Smooth muscle cell (in vitro differentiated cells): ENCODE measurements around the gene MSANTD1. TPM values are rescaled to one million over a fixed set of nuclear protein-coding genes. Genes with fewer than 3 reads are reported as not detected.

Source experiments
- DNase-seq: peaks from one replicate; lab custom pipeline; 2025; ENCODE audit not compliant: unreplicated experiment; lab: John Stamatoyannopoulos, UW
- H2AFZ ChIP-seq: fragments of 200-600 bp; sonication (generic); 2 replicates; pipeline ENCODE4 v1.6.0; 2016; ENCODE audit warnings: antibody characterized with exemption, low read depth, mild to moderate bottlenecking
- H3F3A ChIP-seq: fragments of 200-600 bp; sonication (generic); 2 replicates; pipeline ENCODE4 v1.6.0; 2017; ENCODE audit warnings: antibody characterized with exemption, low read depth
- H3K27ac ChIP-seq: fragments of 200-600 bp; sonication (generic); 2 replicates; pipeline ENCODE4 v1.5.1; 2016; ENCODE audit warnings: low read depth, mild to moderate bottlenecking
- H3K27me3 ChIP-seq: fragments of 200-600 bp; sonication (generic); 2 replicates; pipeline ENCODE4 v1.6.1; 2016; ENCODE audit warnings: low read depth, mild to moderate bottlenecking
- H3K36me3 ChIP-seq: fragments of 200-600 bp; sonication (generic); 2 replicates; pipeline ENCODE4 v1.5.1; 2016; ENCODE audit warnings: low read depth
- H3K4me1 ChIP-seq: fragments of 200-600 bp; sonication (generic); 2 replicates; pipeline ENCODE4 v1.5.1; 2016; ENCODE audit warnings: low read depth
- H3K4me2 ChIP-seq: fragments of 200-600 bp; sonication (generic); 2 replicates; pipeline ENCODE4 v1.6.0; 2016; ENCODE audit warnings: mild to moderate bottlenecking
- H3K4me3 ChIP-seq: fragments of 200-600 bp; sonication (generic); 2 replicates; pipeline ENCODE4 v1.5.1; 2016; ENCODE audit warnings: mild to moderate bottlenecking
- H3K79me2 ChIP-seq: fragments of 200-600 bp; sonication (generic); 2 replicates; pipeline ENCODE4 v1.6.0; 2016; ENCODE audit warnings: low read depth, mild to moderate bottlenecking
- H3K9ac ChIP-seq: fragments of 200-600 bp; sonication (generic); 2 replicates; pipeline ENCODE4 v1.6.0; 2016; ENCODE audit warnings: low read depth
- H3K9me3 ChIP-seq: fragments of 200-600 bp; sonication (generic); replicated peaks from 2 replicates; pipeline ENCODE4 v1.5.1; 2016; ENCODE audit warnings: low read depth
- H4K20me1 ChIP-seq: fragments of 200-600 bp; sonication (generic); 2 replicates; pipeline ENCODE4 v1.6.0; 2016; ENCODE audit warnings: low read depth
- WGBS: methylation state at CpG from one replicate; pipeline ENCODE4 v1.1.7; 2016; ENCODE audit warnings: low lambda C conversion rate; 5-methylcytosine and 5-hydroxymethylcytosine counted together
- polyA plus RNA-seq: library from polyadenylated mRNA; unstranded; fragments of >200 nt; fragmentation: Nextera tagmentation; extraction: Ambion mirVana; gene quantifications from 2 replicates; pipeline ENCODE4 v1.2.1, GENCODE V29; 2016
- total RNA-seq: library from RNA; depleted of rRNA; stranded (reverse); fragments of >200 nt; gene quantifications from 2 replicates; pipeline ENCODE4 v1.2.3, GENCODE V29; 2014
- TF ChIP-seq, protein P1 (sequence below): fragments of 200-600 bp; sonication (generic); IDR thresholded peaks from 2 replicates; pipeline ENCODE4 v1.5.1; 2017; ENCODE audit warnings: borderline replicate concordance, mild to moderate bottlenecking, antibody characterized with exemption; ENCODE audit not compliant: insufficient read depth, poor library complexity, severe bottlenecking

MSANTD1 gene
- total and polyA plus RNA-seq, 2 experiments from 2014 or later, result 0.30 to 1.4 TPM

GRCh38 chr4:3234171-3235029, 14.6 kb upstream of the MSANTD1 start:
- WGBS, result 93% methylated on average over 23 of the region's 23 CpGs
- Histone ChIP-seq H3K4me1 (no peaks in the 10 kb centered on the region), H3K4me3 (no peak overlapping the region), H3K9ac (no peak overlapping the region), H2AFZ (no peak overlapping the region), H3F3A (no peaks in the 10 kb centered on the region), H3K4me2 (no peak overlapping the region), H3K79me2 (no peaks in the 10 kb centered on the region), H3K36me3 (no peaks in the 10 kb centered on the region), H4K20me1 (no peaks in the 10 kb centered on the region), H3K27me3 (no peaks in the 10 kb centered on the region), H3K9me3 (no peaks in the 10 kb centered on the region), H3K27ac (no peak overlapping the region)
- TF ChIP-seq, protein P1, sequence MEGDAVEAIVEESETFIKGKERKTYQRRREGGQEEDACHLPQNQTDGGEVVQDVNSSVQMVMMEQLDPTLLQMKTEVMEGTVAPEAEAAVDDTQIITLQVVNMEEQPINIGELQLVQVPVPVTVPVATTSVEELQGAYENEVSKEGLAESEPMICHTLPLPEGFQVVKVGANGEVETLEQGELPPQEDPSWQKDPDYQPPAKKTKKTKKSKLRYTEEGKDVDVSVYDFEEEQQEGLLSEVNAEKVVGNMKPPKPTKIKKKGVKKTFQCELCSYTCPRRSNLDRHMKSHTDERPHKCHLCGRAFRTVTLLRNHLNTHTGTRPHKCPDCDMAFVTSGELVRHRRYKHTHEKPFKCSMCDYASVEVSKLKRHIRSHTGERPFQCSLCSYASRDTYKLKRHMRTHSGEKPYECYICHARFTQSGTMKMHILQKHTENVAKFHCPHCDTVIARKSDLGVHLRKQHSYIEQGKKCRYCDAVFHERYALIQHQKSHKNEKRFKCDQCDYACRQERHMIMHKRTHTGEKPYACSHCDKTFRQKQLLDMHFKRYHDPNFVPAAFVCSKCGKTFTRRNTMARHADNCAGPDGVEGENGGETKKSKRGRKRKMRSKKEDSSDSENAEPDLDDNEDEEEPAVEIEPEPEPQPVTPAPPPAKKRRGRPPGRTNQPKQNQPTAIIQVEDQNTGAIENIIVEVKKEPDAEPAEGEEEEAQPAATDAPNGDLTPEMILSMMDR, result no peak
- no peak for DNase-seq

DNA sequence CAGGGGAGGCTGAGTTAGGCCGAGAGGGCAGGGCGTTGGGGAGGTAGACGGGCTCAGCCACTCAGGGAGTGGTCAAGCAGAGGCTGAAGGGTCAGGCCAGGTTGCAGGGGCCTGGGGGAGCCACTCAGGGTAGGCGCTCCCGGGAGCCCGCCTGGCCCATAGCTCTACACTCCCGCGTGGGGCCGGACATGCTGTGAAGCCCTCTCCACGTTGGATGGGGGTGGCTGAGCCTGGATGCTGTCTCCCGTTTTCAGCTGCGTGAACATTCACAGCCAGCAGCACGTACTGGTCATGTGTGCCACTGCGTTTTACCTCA, 14.0 kb upstream of the MSANTD1 start:
- no peaks in the 10 kb centered on the region for H3K36me3 ChIP-seq
- TF ChIP-seq, protein P1, result no peak
- WGBS, result 97% methylated on average over 14 of the region's 14 CpGs

DNA sequence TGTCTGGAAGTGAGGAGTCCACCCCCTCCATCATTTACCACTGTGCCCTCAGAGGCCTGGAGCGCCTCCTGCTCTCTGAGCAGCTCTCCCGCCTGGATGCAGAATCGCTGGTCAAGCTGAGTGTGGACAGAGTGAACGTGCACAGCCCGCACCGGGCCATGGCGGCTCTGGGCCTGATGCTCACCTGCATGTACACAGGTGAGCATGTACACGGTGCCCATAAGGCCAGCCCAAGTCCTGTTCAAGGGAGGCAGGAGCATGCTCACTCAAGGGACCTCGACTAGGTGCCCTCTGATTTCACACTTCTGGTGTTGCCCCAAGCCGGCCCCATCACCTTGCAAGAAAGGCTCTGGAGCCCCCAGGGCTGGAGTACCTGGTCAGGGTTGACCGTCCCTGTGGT, 13.4 kb upstream of the MSANTD1 start:
- H3K4me2 ChIP-seq, result no peak overlapping the region
- H3F3A ChIP-seq, result no peaks in the 10 kb centered on the region
- no peak overlapping the region for H3K9ac ChIP-seq
- no peaks in the 10 kb centered on the region for H3K4me1 ChIP-seq
- H3K36me3 ChIP-seq, result no peaks in the 10 kb centered on the region
- H3K9me3 ChIP-seq, result no peaks in the 10 kb centered on the region
- H3K4me3 ChIP-seq, result no peak overlapping the region
- TF ChIP-seq, protein P1, result no peak
- 94% methylated on average over 11 of the region's 11 CpGs for WGBS
- DNase-seq, result no peak
- no peak overlapping the region for H3K27ac ChIP-seq
- H3K79me2 ChIP-seq, result no peaks in the 10 kb centered on the region
- no peak overlapping the region for H2AFZ ChIP-seq
- no peaks in the 10 kb centered on the region for H3K27me3 ChIP-seq
- H4K20me1 ChIP-seq, result no peaks in the 10 kb centered on the region

More for the DNA sequence above, 14.0 kb upstream of the MSANTD1 start:
- no peak overlapping the region for H2AFZ ChIP-seq
- no peaks in the 10 kb centered on the region for H3K9me3 ChIP-seq
- no peak overlapping the region for H3K27ac ChIP-seq
- H3F3A ChIP-seq, result no peaks in the 10 kb centered on the region
- no peak for DNase-seq
- no peak overlapping the region for H3K9ac ChIP-seq
- no peak overlapping the region for H3K4me3 ChIP-seq
- H3K79me2 ChIP-seq, result no peaks in the 10 kb centered on the region
- no peaks in the 10 kb centered on the region for H4K20me1 ChIP-seq
- no peaks in the 10 kb centered on the region for H3K4me1 ChIP-seq
- H3K27me3 ChIP-seq, result no peaks in the 10 kb centered on the region
- no peak overlapping the region for H3K4me2 ChIP-seq
